Measurements from ENCODE around the gene SIX6.

Gene SIX6

GRCh38 chr14:60490270-60490669 lies 18.7 kb upstream of the SIX6 start:
- TF ChIP-seq CTCF (IDR thresholded peaks at IDR 0.05; ENCODE audit: extremely low read depth, insufficient read depth, missing control alignments) = no peak
- no peak for DNase-seq (ENCODE audit: low spot score)
- in situ Hi-C loops (cut with MboI; ENCODE audit: low pct_unique_long_range_greater_than_20kb, low sequenced_read_pairs, unreplicated experiment) = no loop called here

GRCh38 chr14:60495946-60496345 lies 13.0 kb upstream of the SIX6 start:
- TF ChIP-seq CTCF (IDR thresholded peaks at IDR 0.05; ENCODE audit: extremely low read depth, insufficient read depth, missing control alignments) = no peak
- no peak for DNase-seq (ENCODE audit: low spot score)
- in situ Hi-C loops (cut with MboI; ENCODE audit: low pct_unique_long_range_greater_than_20kb, low sequenced_read_pairs, unreplicated experiment) = no loop called here

GRCh38 chr14:60502541-60502940 lies 6.4 kb upstream of the SIX6 start:
- in situ Hi-C loops (cut with MboI; ENCODE audit: low pct_unique_long_range_greater_than_20kb, low sequenced_read_pairs, unreplicated experiment) = no loop called here
- no peak for TF ChIP-seq CTCF (IDR thresholded peaks at IDR 0.05; ENCODE audit: extremely low read depth, insufficient read depth, missing control alignments)

GRCh38 chr14:60505448-60505847 lies 3.5 kb upstream of the SIX6 start:
- in situ Hi-C loops (cut with MboI; ENCODE audit: low pct_unique_long_range_greater_than_20kb, low sequenced_read_pairs, unreplicated experiment) = no loop called here

More at GRCh38 chr14:60502541-60502940, 6.4 kb upstream of the SIX6 start:
- DNase-seq (ENCODE audit: low spot score) = no peak

GRCh38 chr14:60506010-60506409 lies 2.9 kb upstream of the SIX6 start:
- in situ Hi-C loops (cut with MboI; ENCODE audit: low pct_unique_long_range_greater_than_20kb, low sequenced_read_pairs, unreplicated experiment) = no loop called here
- no peak for TF ChIP-seq CTCF (IDR thresholded peaks at IDR 0.05; ENCODE audit: extremely low read depth, insufficient read depth, missing control alignments)
- no peak for DNase-seq (ENCODE audit: low spot score)

More at GRCh38 chr14:60505448-60505847, 3.5 kb upstream of the SIX6 start:
- TF ChIP-seq CTCF (IDR thresholded peaks at IDR 0.05; ENCODE audit: extremely low read depth, insufficient read depth, missing control alignments) = no peak
- DNase-seq (ENCODE audit: low spot score) = no peak

- no peak for TF ChIP-seq CTCF (IDR thresholded peaks at IDR 0.05; ENCODE audit: extremely low read depth, insufficient read depth, missing control alignments)
- DNase-seq (ENCODE audit: low spot score) = no peak
- in situ Hi-C loops (cut with MboI; ENCODE audit: low pct_unique_long_range_greater_than_20kb, low sequenced_read_pairs, unreplicated experiment) = no loop called here
Measured at GRCh38 chr14:60506462-60506984, 2.4 kb upstream of the SIX6 start.
